Neural progenitor cell (in vitro differentiated cells): ENCODE data around the gene PITPNM3. TPM values are rescaled to one million over a fixed set of nuclear protein-coding genes. Genes with fewer than 3 reads are reported as not detected.

ENCODE experiments used
- DNase-seq: peaks from one replicate; pipeline ENCODE4 v3.0.0-alpha.2; 2016; ENCODE audit warnings: low spot score
- H2AFZ ChIP-seq: fragments of 200-600 bp; sonication (generic); replicated peaks from 2 replicates; pipeline ENCODE4 v1.6.1; 2016; ENCODE audit warnings: antibody characterized with exemption
- H3F3A ChIP-seq: fragments of 200-600 bp; sonication (generic); 2 replicates; pipeline ENCODE4 v1.6.1; 2016; ENCODE audit warnings: antibody characterized with exemption, low read depth
- H3K27ac ChIP-seq: fragments of 200-600 bp; sonication (generic); 2 replicates; pipeline ENCODE4 v1.5.1; 2016; ENCODE audit warnings: mild to moderate bottlenecking
- H3K27me3 ChIP-seq: fragments of 200-600 bp; sonication (generic); 2 replicates; pipeline ENCODE4 v1.6.1; 2016; ENCODE audit warnings: mild to moderate bottlenecking, moderate library complexity
- H3K36me3 ChIP-seq: fragments of 200-600 bp; sonication (generic); 2 replicates; pipeline ENCODE4 v1.5.1; 2016
- H3K4me1 ChIP-seq: fragments of 200-600 bp; sonication (generic); 2 replicates; pipeline ENCODE4 v1.6.1; 2016; ENCODE audit warnings: mixed run types
- H3K4me2 ChIP-seq: fragments of 200-600 bp; sonication (generic); 2 replicates; pipeline ENCODE4 v1.6.1; 2016
- H3K4me3 ChIP-seq: fragments of 200-600 bp; sonication (generic); 2 replicates; pipeline ENCODE4 v1.5.1; 2016
- H3K79me2 ChIP-seq: fragments of 200-600 bp; sonication (generic); 2 replicates; pipeline ENCODE4 v1.6.1; 2016; ENCODE audit warnings: low read depth
- H3K9ac ChIP-seq: fragments of 200-600 bp; sonication (generic); 2 replicates; pipeline ENCODE4 v1.6.1; 2016
- H3K9me3 ChIP-seq: fragments of 200-600 bp; sonication (generic); 2 replicates; pipeline ENCODE4 v1.5.1; 2016; ENCODE audit warnings: low read depth
- H4K20me1 ChIP-seq: fragments of 200-600 bp; sonication (generic); 2 replicates; pipeline ENCODE4 v1.6.1; 2016; ENCODE audit warnings: low read depth
- H3K27ac Mint-ChIP-seq: 3 replicates; pipeline ENCODE4 v1.8.0; 2021; ENCODE audit warnings: mixed read lengths
- H3K27me3 Mint-ChIP-seq: 2 replicates; pipeline ENCODE4 v1.8.0; 2022; ENCODE audit warnings: low read depth, mild to moderate bottlenecking, inconsistent platforms, moderate library complexity, mixed read lengths; ENCODE audit not compliant: insufficient read depth
- H3K36me3 Mint-ChIP-seq: 3 replicates; pipeline ENCODE4 v1.8.0; 2021; ENCODE audit warnings: mixed read lengths
- H3K4me1 Mint-ChIP-seq: 3 replicates; pipeline ENCODE4 v1.8.0; 2021; ENCODE audit warnings: mixed read lengths
- H3K4me3 Mint-ChIP-seq: 3 replicates; pipeline ENCODE4 v1.8.0; 2021; ENCODE audit warnings: mild to moderate bottlenecking, moderate library complexity, mixed read lengths
- H3K9me3 Mint-ChIP-seq: 3 replicates; pipeline ENCODE4 v1.8.0; 2020; ENCODE audit warnings: mixed read lengths
- CTCF ChIP-seq: fragments of 200-600 bp; sonication (generic); IDR thresholded peaks from 2 replicates; pipeline ENCODE4 v1.5.1; 2017; ENCODE audit warnings: antibody characterized with exemption, mild to moderate bottlenecking
- EZH2 ChIP-seq: fragments of 200-600 bp; sonication (generic); IDR thresholded peaks from 2 replicates; pipeline ENCODE4 v1.6.1; 2017; ENCODE audit warnings: antibody characterized with exemption, mild to moderate bottlenecking, moderate library complexity
- EZH2phosphoT487 ChIP-seq: fragments of 200-600 bp; sonication (generic); IDR thresholded peaks from 2 replicates; pipeline ENCODE4 v1.6.1; 2017; ENCODE audit warnings: antibody characterized with exemption
- total RNA-seq: library from RNA; depleted of rRNA; stranded (reverse); fragments of >200 nt; gene quantifications from 2 replicates; pipeline ENCODE4 v1.2.3, GENCODE V29; 2015; ENCODE audit warnings: low replicate concordance

PITPNM3 gene
- total RNA-seq, 1 donor from 2014 or later, result 2.8 TPM

- H3K4me2 ChIP-seq, result peak overlapping the region; percentile 33
Observed at GRCh38 chr17:6452471-6453266, 103.7 kb downstream of the PITPNM3 start.

DNA sequence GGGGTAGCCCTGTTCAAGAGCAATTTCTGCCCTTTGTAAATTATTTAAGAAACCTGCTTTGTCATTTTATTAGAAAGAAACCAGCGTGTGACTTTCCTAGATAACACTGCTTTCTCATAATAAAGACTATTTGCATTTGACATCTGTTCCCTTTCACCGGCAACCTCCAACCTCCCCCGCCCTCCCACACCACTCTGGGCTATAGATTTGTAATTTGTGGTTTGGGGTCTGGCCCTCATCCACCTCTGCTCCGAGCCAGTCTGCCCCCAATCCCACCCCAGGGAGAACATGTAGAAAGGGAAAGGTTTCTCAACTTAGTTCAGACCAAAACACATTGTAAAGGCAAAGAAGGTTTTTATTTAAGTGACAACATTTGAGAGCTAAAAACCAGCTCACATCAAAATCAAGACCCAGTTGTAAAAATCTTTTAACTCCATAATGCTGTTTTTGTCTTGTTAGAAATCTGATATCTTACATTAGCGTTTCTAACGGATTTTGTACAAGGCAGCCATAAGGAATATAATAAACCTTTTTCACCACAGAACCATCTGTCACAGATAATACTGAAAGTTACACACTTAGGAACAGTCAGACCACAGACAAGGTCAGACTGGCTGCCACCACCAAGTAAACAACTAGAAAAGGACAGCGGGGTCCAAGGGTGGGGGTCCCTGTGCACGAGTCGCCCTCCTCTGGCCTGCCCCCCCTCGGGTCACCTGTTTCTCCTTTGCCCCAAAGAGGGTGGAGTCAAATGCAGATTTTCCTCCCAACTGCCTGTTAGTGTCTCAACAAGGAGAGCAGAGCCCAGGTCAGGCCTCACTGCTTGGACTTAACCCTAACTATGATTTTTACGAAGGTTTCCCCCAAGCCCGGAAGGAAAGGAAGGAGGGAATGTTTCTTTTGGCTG lies 105.2 kb downstream of the PITPNM3 start:
- H3K4me3 Mint-ChIP-seq, result no peak overlapping the region
- Histone ChIP-seq H3K79me2 (peaks cover 18% of the 10 kb centered on the region), H3K4me1 (peaks cover 31% of the 10 kb centered on the region), H2AFZ (no peak overlapping the region), H3K9me3 (no peaks in the 10 kb centered on the region), H4K20me1 (peaks cover 10% of the 10 kb centered on the region), H3K27ac (no peak overlapping the region), H3K9ac (no peak overlapping the region), H3K4me2 (no peak overlapping the region), H3K36me3 (no peaks in the 10 kb centered on the region), H3K4me3 (no peak overlapping the region), H3F3A (peaks cover 56% of the 10 kb centered on the region), H3K27me3 (no peaks in the 10 kb centered on the region)
- H3K9me3 Mint-ChIP-seq, result no peaks in the 10 kb centered on the region
- DNase-seq, result no peak
- peaks cover 47% of the 10 kb centered on the region for H3K4me1 Mint-ChIP-seq
- H3K27me3 Mint-ChIP-seq, result peaks cover 4% of the 10 kb centered on the region
- H3K27ac Mint-ChIP-seq, result peak overlapping the region; percentile 47
- no peak for TF ChIP-seq EZH2
- no peak for TF ChIP-seq CTCF
- TF ChIP-seq EZH2phosphoT487, result no peak
- peaks cover 21% of the 10 kb centered on the region for H3K36me3 Mint-ChIP-seq

More at GRCh38 chr17:6452471-6453266, 103.7 kb downstream of the PITPNM3 start:
- Histone ChIP-seq H3K79me2 (peaks cover 3% of the 10 kb centered on the region), H3F3A (peaks cover 64% of the 10 kb centered on the region), H3K27me3 (no peaks in the 10 kb centered on the region), H3K27ac (peak overlapping the region; percentile 23), H2AFZ (no peak overlapping the region), H4K20me1 (peaks cover 5% of the 10 kb centered on the region), H3K9me3 (no peaks in the 10 kb centered on the region), H3K9ac (no peak overlapping the region), H3K4me1 (peaks cover 37% of the 10 kb centered on the region), H3K36me3 (no peaks in the 10 kb centered on the region), H3K4me3 (no peak overlapping the region)
- Mint-ChIP-seq H3K4me3 (no peak overlapping the region), H3K27me3 (peaks cover 11% of the 10 kb centered on the region), H3K9me3 (no peaks in the 10 kb centered on the region), H3K36me3 (peaks cover 16% of the 10 kb centered on the region), H3K27ac (peak overlapping the region; percentile 47), H3K4me1 (peaks cover 56% of the 10 kb centered on the region)
- TF ChIP-seq EZH2 (no peak), EZH2phosphoT487 (no peak), CTCF (no peak)
- DNase-seq, result no peak

DNA sequence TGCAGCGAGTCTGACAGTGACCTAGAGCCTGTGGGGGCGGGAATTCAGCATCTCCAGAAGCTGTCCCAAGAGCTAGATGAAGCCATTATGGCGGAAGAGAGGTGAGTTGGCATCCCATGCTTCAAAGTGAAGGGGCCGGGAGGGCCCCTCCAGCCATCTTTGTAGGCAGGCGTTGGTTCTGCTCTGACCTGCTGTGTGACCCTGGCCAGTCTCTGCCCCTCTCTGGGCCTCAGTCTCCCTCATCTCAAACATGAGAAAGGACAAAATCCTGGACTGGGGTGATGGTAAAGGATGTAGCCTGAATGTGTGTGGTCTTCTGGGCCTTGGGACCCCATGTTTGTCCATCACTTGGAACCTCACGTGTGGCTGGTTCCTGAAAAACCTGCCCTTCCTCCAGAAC lies 107.0 kb downstream of the PITPNM3 start:
- H3K36me3 ChIP-seq, result no peaks in the 10 kb centered on the region
- no peaks in the 10 kb centered on the region for H3K9me3 ChIP-seq
- TF ChIP-seq CTCF, result no peak
- TF ChIP-seq EZH2, result no peak
- TF ChIP-seq EZH2phosphoT487, result no peak
- no peak overlapping the region for H3K27ac ChIP-seq
- H3K27me3 Mint-ChIP-seq, result peaks cover 11% of the 10 kb centered on the region
- peaks cover 22% of the 10 kb centered on the region for H4K20me1 ChIP-seq
- no peak overlapping the region for H3K4me3 ChIP-seq
- no peak for DNase-seq
- H3K4me1 Mint-ChIP-seq, result peaks cover 58% of the 10 kb centered on the region
- peak overlapping the region; percentile 24 for H3K4me3 Mint-ChIP-seq
- H2AFZ ChIP-seq, result no peak overlapping the region
- no peaks in the 10 kb centered on the region for H3K27me3 ChIP-seq
- H3K36me3 Mint-ChIP-seq, result peaks cover 30% of the 10 kb centered on the region
- peaks cover 51% of the 10 kb centered on the region for H3F3A ChIP-seq
- peaks cover 35% of the 10 kb centered on the region for H3K4me1 ChIP-seq
- H3K9me3 Mint-ChIP-seq, result no peaks in the 10 kb centered on the region
- no peak overlapping the region for H3K9ac ChIP-seq
- H3K79me2 ChIP-seq, result peaks cover 36% of the 10 kb centered on the region
- no peak overlapping the region for H3K27ac Mint-ChIP-seq
- no peak overlapping the region for H3K4me2 ChIP-seq
